SK-N-SH (cell line): Measurements from ENCODE around the gene BRME1. TPM values are rescaled to one million over a fixed set of nuclear protein-coding genes. Genes with fewer than 3 reads are reported as not detected.

Experiments used
- CTCF ChIA-PET: fragments of 300-600, 350-600 bp; formaldehyde crosslinking; extraction: SDS; loops from one replicate; lab custom pipeline; 2021; lab: Yijun Ruan, JAX
- POLR2A ChIA-PET: fragments of 350-600 bp; sonication (Branson Sonifier 250); formaldehyde crosslinking; extraction: SDS; loops from one replicate; lab custom pipeline; 2020; ENCODE audit warnings: antibody characterized with exemption, inconsistent platforms; lab: Yijun Ruan, JAX
- DNase-seq: peaks from one replicate; pipeline ENCODE4 v3.0.0; 2012
- H2AFZ ChIP-seq: fragments of 200-600 bp; sonication (generic); 2 replicates; pipeline ENCODE4 v1.8.1; 2016; ENCODE audit warnings: antibody characterized with exemption, mild to moderate bottlenecking, low read depth
- H3F3A ChIP-seq: fragments of 200-600 bp; sonication (generic); replicated peaks from 2 replicates; pipeline ENCODE3; 2016; ENCODE audit warnings: antibody characterized with exemption, mild to moderate bottlenecking; ENCODE audit not compliant: insufficient read depth
- H3K27ac ChIP-seq, 2 experiments: fragments of 200-500 bp in 1 of 2; fragments of 200-600 bp in 1 of 2; sonication (Bioruptor generic) in 1 of 2; sonication (generic), shearing (Covaris generic) in 1 of 2; 2 replicates each; pipeline versions ENCODE4 v1.5.1 to v1.6.1; 2014 to 2016; ENCODE audit warnings: low read depth in 2 of 2, inconsistent platforms in 1 of 2, low read length in 1 of 2, mild to moderate bottlenecking in 1 of 2, mixed read lengths in 1 of 2
- H3K27me3 ChIP-seq: fragments of 200-600 bp; sonication (generic), shearing (Covaris generic); 2 replicates; pipeline ENCODE4 v1.6.1; 2016; ENCODE audit warnings: mixed run types; ENCODE audit not compliant: insufficient read depth
- H3K36me3 ChIP-seq, 2 experiments: fragments of 200-500 bp in 1 of 2; fragments of 200-600 bp in 1 of 2; sonication (Bioruptor generic) in 1 of 2; sonication (generic) in 1 of 2; replicated peaks in 1 of 2; 2 replicates each; pipeline versions ENCODE3 to v1.5.1; 2014 to 2016; ENCODE audit warnings: low read length in 1 of 2, mild to moderate bottlenecking in 1 of 2; ENCODE audit not compliant: insufficient read depth in 2 of 2, control insufficient read depth in 1 of 2
- H3K4me1 ChIP-seq, 2 experiments: fragments of 200-500 bp in 1 of 2; fragments of 200-600 bp in 1 of 2; sonication (Bioruptor generic) in 1 of 2; sonication (generic), shearing (Covaris generic) in 1 of 2; 2 replicates each; pipeline versions ENCODE4 v1.5.1 to v1.6.1; 2014 to 2016; ENCODE audit warnings: low read depth in 1 of 2, low read length in 1 of 2, mixed run types in 1 of 2; ENCODE audit not compliant: insufficient read depth in 2 of 2, control insufficient read depth in 1 of 2
- H3K4me2 ChIP-seq: fragments of 200-600 bp; sonication (generic), shearing (Covaris generic); 2 replicates; pipeline ENCODE4 v1.6.1; 2017; ENCODE audit warnings: mixed run types
- H3K4me3 ChIP-seq, 2 experiments: fragments of 200-500 bp in 1 of 2; fragments of 200-600 bp in 1 of 2; sonication (Bioruptor generic) in 1 of 2; sonication (generic), shearing (Covaris generic) in 1 of 2; 2 replicates each; pipeline versions ENCODE4 v1.5.1 to v1.8.1; 2014 to 2016; ENCODE audit warnings: low read depth in 2 of 2, inconsistent platforms in 1 of 2, low read length in 1 of 2, mild to moderate bottlenecking in 1 of 2, mixed read lengths in 1 of 2, moderate library complexity in 1 of 2
- H3K79me2 ChIP-seq: fragments of 200-600 bp; sonication (generic); 2 replicates; pipeline ENCODE4 v1.8.1; 2017; ENCODE audit warnings: mild to moderate bottlenecking; ENCODE audit not compliant: insufficient read depth
- H3K9ac ChIP-seq: fragments of 200-600 bp; sonication (generic); 2 replicates; pipeline ENCODE4 v1.6.1; 2017; ENCODE audit warnings: mixed run types
- H3K9me2 ChIP-seq: fragments of 200-600 bp; sonication (generic); 2 replicates; pipeline ENCODE4 v1.6.1; 2017; ENCODE audit warnings: mixed run types
- H3K9me3 ChIP-seq: fragments of 200-600 bp; sonication (generic); 2 replicates; pipeline ENCODE4 v1.6.1; 2017; ENCODE audit warnings: mixed run types, mild to moderate bottlenecking, moderate library complexity
- H4K20me1 ChIP-seq: fragments of 200-600 bp; sonication (generic); 2 replicates; pipeline ENCODE4 v1.6.1; 2017; ENCODE audit warnings: mild to moderate bottlenecking, mixed run types; ENCODE audit not compliant: insufficient read depth
- CHD2 ChIP-seq: fragments of 150-350 bp; IDR thresholded peaks from 2 replicates; pipeline ENCODE4 v1.6.1; 2018; ENCODE audit warnings: low read length; ENCODE audit not compliant: partially characterized antibody
- FOXM1 ChIP-seq: IDR thresholded peaks from 2 replicates; pipeline ENCODE4 v1.4.0; 2012; ENCODE audit warnings: low read depth, mild to moderate bottlenecking
- SMC3 ChIP-seq: IDR thresholded peaks from 2 replicates; pipeline ENCODE4 v1.6.1; 2012; ENCODE audit warnings: low read depth, low read length, improper control_type of control experiment
- TEAD4 ChIP-seq: IDR thresholded peaks from 2 replicates; pipeline ENCODE4 v1.4.0; 2012; ENCODE audit warnings: mild to moderate bottlenecking, borderline replicate concordance; ENCODE audit not compliant: insufficient read depth
- WGBS: methylation state at CpG from one replicate; pipeline ENCODE4 v1.1.6; 2017; ENCODE audit warnings: low lambda C conversion rate; 5-methylcytosine and 5-hydroxymethylcytosine counted together
- polyA plus RNA-seq, 3 experiments: library from polyadenylated mRNA; depleted of rRNA; stranded (reverse); fragments of >200 nt; gene quantifications; 2 replicates each; pipeline ENCODE4 v1.2.3, GENCODE V29; 2012
- TF ChIP-seq, protein P1 (sequence below): fragments of 150-350 bp; IDR thresholded peaks from 2 replicates; pipeline ENCODE4 v1.6.1; 2016; ENCODE audit warnings: mild to moderate bottlenecking, low read depth, low read length
- TF ChIP-seq, protein P2 (sequence below): IDR thresholded peaks from 2 replicates; pipeline ENCODE4 v1.4.0; 2012; ENCODE audit warnings: low read depth
- TF ChIP-seq, protein P3 (sequence below): IDR thresholded peaks from 2 replicates; pipeline ENCODE4 v1.6.1; 2012; ENCODE audit warnings: mild to moderate bottlenecking, low read depth, low read length, moderate library complexity
- TF ChIP-seq, protein P4 (sequence below): fragments of 150-350 bp; IDR thresholded peaks from 2 replicates; pipeline ENCODE4 v1.6.1; 2017; ENCODE audit warnings: antibody characterized with exemption, low read length, low read depth, borderline replicate concordance

BRME1 gene
- polyA plus RNA-seq, 1 of the 3 experiments (the other 2 are of a cell fraction): 1.5 TPM

DNA sequence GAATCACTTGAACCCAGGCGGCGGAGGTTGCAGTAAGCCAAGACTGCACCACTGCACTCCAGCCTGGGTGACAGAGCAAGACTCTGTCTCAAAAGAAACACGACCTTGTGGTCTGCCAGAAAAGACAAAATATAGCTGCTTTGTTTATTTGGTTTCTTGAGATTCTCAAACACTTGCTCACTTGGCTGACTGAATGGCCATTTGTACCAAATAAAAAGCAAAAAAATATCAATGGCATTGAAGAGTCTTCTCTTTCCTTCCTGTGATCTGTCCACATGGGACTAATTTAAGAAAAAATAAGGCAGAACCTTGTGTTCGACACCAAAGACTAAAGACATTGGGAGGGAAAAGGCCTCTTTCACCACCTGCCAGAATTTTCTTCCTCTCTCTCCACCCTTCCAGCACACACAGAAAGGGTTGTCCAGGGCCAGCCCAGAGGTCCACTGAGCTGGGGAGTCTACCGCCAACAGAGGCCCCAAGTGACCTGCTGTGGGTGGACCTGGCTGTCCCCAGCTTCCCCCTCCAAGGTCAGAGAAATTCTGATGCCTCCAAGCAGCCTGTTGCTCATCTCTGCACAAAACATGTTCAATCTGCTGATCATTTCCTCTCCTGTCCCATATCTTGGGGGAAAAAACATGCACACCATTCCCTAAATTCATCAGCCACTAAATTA lies 5.9 kb downstream of the BRME1 start:
- H3K4me1 ChIP-seq: no peaks in the 10 kb centered on the region
- CTCF ChIA-PET: interaction anchor here (1.2 to 5.8 kb wide), 2 partner anchors 19 to 142 kb away, joined by 3 to 41 read pairs; no protein-coding TSS in a partner anchor
- 87% methylated on average over 4 of the region's 5 CpGs for WGBS
- no peaks in the 10 kb centered on the region for H4K20me1 ChIP-seq
- no peak overlapping the region for H3K4me2 ChIP-seq
- no peaks in the 10 kb centered on the region for H3K9me3 ChIP-seq
- H3F3A ChIP-seq: peaks cover 6% of the 10 kb centered on the region
- H2AFZ ChIP-seq: no peak overlapping the region
- TF ChIP-seq TEAD4: no peak
- TF ChIP-seq, protein P1, sequence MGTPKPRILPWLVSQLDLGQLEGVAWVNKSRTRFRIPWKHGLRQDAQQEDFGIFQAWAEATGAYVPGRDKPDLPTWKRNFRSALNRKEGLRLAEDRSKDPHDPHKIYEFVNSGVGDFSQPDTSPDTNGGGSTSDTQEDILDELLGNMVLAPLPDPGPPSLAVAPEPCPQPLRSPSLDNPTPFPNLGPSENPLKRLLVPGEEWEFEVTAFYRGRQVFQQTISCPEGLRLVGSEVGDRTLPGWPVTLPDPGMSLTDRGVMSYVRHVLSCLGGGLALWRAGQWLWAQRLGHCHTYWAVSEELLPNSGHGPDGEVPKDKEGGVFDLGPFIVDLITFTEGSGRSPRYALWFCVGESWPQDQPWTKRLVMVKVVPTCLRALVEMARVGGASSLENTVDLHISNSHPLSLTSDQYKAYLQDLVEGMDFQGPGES: no peak
- DNase-seq: no peak
- H3K4me3 ChIP-seq: no peak overlapping the region
- H3K27me3 ChIP-seq: no peaks in the 10 kb centered on the region
- no peaks in the 10 kb centered on the region for H3K9me2 ChIP-seq
- no peaks in the 10 kb centered on the region for H3K79me2 ChIP-seq
- POLR2A ChIA-PET: no interaction called here
- no peaks in the 10 kb centered on the region for H3K36me3 ChIP-seq
- no peak overlapping the region for H3K27ac ChIP-seq
- no peak overlapping the region for H3K9ac ChIP-seq

DNA sequence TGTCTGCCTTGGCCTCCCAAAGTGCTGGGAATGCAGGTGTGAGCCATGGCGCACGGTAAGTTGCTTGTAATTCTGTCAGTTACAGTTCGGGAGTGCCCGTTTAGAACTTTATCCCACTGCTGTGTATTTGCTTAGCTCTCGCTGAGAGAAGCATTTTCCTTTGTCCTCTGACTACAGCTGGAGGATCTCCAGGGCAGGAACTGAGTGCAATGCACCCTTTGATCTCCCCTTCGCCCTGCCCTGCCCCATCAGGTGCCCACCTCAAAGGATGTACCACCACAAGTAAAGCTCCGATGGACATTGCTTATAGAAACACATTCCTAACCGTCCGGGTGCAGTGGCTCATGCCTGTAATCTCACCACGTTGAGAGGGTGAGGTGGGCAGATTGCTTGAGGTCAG lies 6.5 kb downstream of the BRME1 start:
- Histone ChIP-seq H3K9ac (no peak overlapping the region), H3K27ac (no peak overlapping the region), H2AFZ (no peak overlapping the region), H4K20me1 (no peaks in the 10 kb centered on the region), H3K4me3 (no peak overlapping the region), H3K4me2 (no peak overlapping the region), H3F3A (peaks cover 6% of the 10 kb centered on the region), H3K9me2 (no peaks in the 10 kb centered on the region), H3K4me1 (no peaks in the 10 kb centered on the region), H3K79me2 (no peaks in the 10 kb centered on the region), H3K36me3 (no peaks in the 10 kb centered on the region), H3K27me3 (no peaks in the 10 kb centered on the region), H3K9me3 (no peaks in the 10 kb centered on the region)
- DNase-seq: no peak
- WGBS: 88% methylated on average over 10 of the region's 10 CpGs
- no peak for TF ChIP-seq CHD2
- TF ChIP-seq, protein P2, sequence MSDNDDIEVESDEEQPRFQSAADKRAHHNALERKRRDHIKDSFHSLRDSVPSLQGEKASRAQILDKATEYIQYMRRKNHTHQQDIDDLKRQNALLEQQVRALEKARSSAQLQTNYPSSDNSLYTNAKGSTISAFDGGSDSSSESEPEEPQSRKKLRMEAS: no peak
- no peak for TF ChIP-seq FOXM1
- no peak for TF ChIP-seq SMC3
- TF ChIP-seq, protein P3, sequence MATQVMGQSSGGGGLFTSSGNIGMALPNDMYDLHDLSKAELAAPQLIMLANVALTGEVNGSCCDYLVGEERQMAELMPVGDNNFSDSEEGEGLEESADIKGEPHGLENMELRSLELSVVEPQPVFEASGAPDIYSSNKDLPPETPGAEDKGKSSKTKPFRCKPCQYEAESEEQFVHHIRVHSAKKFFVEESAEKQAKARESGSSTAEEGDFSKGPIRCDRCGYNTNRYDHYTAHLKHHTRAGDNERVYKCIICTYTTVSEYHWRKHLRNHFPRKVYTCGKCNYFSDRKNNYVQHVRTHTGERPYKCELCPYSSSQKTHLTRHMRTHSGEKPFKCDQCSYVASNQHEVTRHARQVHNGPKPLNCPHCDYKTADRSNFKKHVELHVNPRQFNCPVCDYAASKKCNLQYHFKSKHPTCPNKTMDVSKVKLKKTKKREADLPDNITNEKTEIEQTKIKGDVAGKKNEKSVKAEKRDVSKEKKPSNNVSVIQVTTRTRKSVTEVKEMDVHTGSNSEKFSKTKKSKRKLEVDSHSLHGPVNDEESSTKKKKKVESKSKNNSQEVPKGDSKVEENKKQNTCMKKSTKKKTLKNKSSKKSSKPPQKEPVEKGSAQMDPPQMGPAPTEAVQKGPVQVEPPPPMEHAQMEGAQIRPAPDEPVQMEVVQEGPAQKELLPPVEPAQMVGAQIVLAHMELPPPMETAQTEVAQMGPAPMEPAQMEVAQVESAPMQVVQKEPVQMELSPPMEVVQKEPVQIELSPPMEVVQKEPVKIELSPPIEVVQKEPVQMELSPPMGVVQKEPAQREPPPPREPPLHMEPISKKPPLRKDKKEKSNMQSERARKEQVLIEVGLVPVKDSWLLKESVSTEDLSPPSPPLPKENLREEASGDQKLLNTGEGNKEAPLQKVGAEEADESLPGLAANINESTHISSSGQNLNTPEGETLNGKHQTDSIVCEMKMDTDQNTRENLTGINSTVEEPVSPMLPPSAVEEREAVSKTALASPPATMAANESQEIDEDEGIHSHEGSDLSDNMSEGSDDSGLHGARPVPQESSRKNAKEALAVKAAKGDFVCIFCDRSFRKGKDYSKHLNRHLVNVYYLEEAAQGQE: no peak
- TF ChIP-seq, protein P1: no peak
- TF ChIP-seq, protein P4, sequence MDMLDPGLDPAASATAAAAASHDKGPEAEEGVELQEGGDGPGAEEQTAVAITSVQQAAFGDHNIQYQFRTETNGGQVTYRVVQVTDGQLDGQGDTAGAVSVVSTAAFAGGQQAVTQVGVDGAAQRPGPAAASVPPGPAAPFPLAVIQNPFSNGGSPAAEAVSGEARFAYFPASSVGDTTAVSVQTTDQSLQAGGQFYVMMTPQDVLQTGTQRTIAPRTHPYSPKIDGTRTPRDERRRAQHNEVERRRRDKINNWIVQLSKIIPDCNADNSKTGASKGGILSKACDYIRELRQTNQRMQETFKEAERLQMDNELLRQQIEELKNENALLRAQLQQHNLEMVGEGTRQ: no peak
- CTCF ChIA-PET: interaction anchor here (5.8 kb wide), 1 partner anchor 18 kb away, joined by 41 read pairs; no protein-coding TSS in a partner anchor
- POLR2A ChIA-PET: interaction anchor here (0.7 to 1.2 kb wide), 2 partner anchors 39 to 188 kb away, joined by 3 read pairs; partner anchors contain the start of gene PODNL1
